Adrenal gland (tissue), 5 donors: Measurements from ENCODE around the gene ZNF354B.
A peak's percentile ranks its signal among the peaks of the same experiment; 100 is the strongest.

ENCODE experiments used
- POLR2A ChIP-seq, 2 donors: fragments of 450-650 bp; IDR thresholded peaks; one replicate each; pipeline ENCODE4 v1.6.1; 2017; ENCODE audit warnings: antibody characterized with exemption in 2 of 2, mild to moderate bottlenecking in 2 of 2, moderate library complexity in 1 of 2
- TF ChIP-seq, protein P1 (sequence below), 6 experiments: fragments of 450-650 bp in 4 of 6; fragments of 200-600 bp in 2 of 6; sonication (generic) in 1 of 6; IDR thresholded peaks; 1 replicate in 5 of 6; 2 replicates in 1 of 6; pipeline versions ENCODE4 v1.5.1 to v1.8.0; 2016 to 2021; ENCODE audit warnings: antibody characterized with exemption in 6 of 6, mild to moderate bottlenecking in 2 of 6, moderate library complexity in 1 of 6
- donor health status: DM: no; HTN: no; CAD: no.

DNA sequence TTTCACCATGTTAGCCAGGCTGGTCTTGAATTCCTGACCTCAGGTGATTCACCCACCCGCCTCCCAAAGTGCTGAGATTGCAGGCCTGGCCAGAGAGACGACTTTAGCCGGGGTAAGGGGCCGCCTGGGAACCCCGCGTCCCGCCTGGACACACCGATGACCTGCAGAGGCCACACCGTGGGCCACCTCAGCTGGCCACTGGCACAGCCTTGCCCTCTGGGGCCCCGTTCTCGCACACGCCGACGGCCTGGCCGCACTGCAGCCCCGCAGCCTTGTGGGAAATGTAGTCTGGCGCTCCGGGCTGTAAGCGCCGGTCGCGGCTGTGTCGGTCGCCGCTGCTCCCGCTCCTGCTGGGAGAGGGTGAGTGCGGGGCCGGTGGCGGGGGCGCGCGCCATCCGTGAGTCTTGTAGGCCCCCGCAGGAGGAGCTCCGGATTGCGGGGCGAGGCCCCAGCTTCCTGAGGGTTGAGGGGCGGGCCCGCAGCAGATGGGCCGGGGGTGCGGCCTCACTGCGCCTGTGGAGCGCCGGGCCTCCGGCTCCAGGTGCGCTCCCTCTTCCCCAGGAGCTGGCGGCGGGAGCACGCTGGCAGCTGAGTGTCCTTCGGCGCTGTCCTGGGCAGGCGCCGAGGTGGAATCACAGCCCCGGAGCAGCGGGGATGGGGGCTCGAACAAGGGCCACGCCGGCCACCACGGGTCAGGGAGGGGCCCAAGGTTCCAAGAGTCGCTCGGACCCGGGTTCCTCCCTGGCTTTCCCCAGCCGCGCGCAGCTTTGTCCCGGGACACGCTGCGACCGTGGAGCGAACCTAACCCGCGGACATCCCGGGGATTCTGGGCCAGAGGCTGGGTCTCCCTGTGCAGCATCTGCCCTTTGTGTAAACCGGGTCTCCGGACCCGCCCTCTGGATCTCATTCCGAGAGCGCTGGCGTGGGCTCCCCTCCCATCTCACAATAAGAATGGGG is 36.1 kb downstream of the ZNF354B start, which contains the start of gene ZFP2:
- TF ChIP-seq, protein P1, sequence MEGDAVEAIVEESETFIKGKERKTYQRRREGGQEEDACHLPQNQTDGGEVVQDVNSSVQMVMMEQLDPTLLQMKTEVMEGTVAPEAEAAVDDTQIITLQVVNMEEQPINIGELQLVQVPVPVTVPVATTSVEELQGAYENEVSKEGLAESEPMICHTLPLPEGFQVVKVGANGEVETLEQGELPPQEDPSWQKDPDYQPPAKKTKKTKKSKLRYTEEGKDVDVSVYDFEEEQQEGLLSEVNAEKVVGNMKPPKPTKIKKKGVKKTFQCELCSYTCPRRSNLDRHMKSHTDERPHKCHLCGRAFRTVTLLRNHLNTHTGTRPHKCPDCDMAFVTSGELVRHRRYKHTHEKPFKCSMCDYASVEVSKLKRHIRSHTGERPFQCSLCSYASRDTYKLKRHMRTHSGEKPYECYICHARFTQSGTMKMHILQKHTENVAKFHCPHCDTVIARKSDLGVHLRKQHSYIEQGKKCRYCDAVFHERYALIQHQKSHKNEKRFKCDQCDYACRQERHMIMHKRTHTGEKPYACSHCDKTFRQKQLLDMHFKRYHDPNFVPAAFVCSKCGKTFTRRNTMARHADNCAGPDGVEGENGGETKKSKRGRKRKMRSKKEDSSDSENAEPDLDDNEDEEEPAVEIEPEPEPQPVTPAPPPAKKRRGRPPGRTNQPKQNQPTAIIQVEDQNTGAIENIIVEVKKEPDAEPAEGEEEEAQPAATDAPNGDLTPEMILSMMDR (IDR thresholded peaks at IDR 0.05): no peak
- TF ChIP-seq POLR2A (IDR thresholded peaks at IDR 0.05): peak in 1 of 2 donors; percentile 34
